HEK293T (cell line): Measurements from ENCODE around the gene ARHGAP10.

ENCODE experiments used
- ARNT ChIP-seq: fragments of 450-650 bp; IDR thresholded peaks from 2 replicates; pipeline ENCODE4 v1.6.1; 2017; ENCODE audit warnings: mild to moderate bottlenecking
- FOXA1 ChIP-seq: fragments of 450-650 bp; IDR thresholded peaks from 2 replicates; pipeline ENCODE4 v1.6.1; 2016; ENCODE audit warnings: mild to moderate bottlenecking
- FOXK2 ChIP-seq: fragments of 450-650 bp; IDR thresholded peaks from 2 replicates; pipeline ENCODE4 v1.6.1; 2016; ENCODE audit warnings: mild to moderate bottlenecking
- FOXM1 ChIP-seq: fragments of 450-650 bp; IDR thresholded peaks from 2 replicates; pipeline ENCODE4 v1.6.1; 2017; ENCODE audit warnings: mild to moderate bottlenecking, borderline replicate concordance
- HDGF ChIP-seq: fragments of 450-650 bp; IDR thresholded peaks from 2 replicates; pipeline ENCODE4 v1.6.1; 2017; ENCODE audit warnings: antibody characterized with exemption, borderline replicate concordance
- LEF1 ChIP-seq: fragments of 450-650 bp; IDR thresholded peaks from 2 replicates; pipeline ENCODE4 v1.6.1; 2017; ENCODE audit warnings: mild to moderate bottlenecking, borderline replicate concordance
- NFRKB ChIP-seq: fragments of 450-650 bp; IDR thresholded peaks from 2 replicates; pipeline ENCODE4 v1.6.1; 2016; ENCODE audit warnings: mild to moderate bottlenecking, moderate library complexity
- PKNOX1 ChIP-seq: fragments of 450-650 bp; IDR thresholded peaks from 2 replicates; pipeline ENCODE4 v1.6.1; 2016
- SP1 ChIP-seq: fragments of 450-650 bp; IDR thresholded peaks from 2 replicates; pipeline ENCODE4 v1.6.1; 2017
- SUZ12 ChIP-seq: fragments of 450-650 bp; IDR thresholded peaks from 2 replicates; pipeline ENCODE4 v1.6.1; 2016; ENCODE audit warnings: mild to moderate bottlenecking
- TARDBP ChIP-seq: fragments of 450-650 bp; IDR thresholded peaks from 2 replicates; pipeline ENCODE4 v1.6.1; 2016
- ZNF384 ChIP-seq: fragments of 450-650 bp; IDR thresholded peaks from 2 replicates; pipeline ENCODE4 v1.6.1; 2016

- no peak for TF ChIP-seq SUZ12
- TF ChIP-seq SP1 = no peak
- TF ChIP-seq FOXM1 = no peak
- no peak for TF ChIP-seq PKNOX1
- no peak for TF ChIP-seq LEF1
- TF ChIP-seq ARNT = no peak
- TF ChIP-seq NFRKB = no peak
- no peak for TF ChIP-seq FOXA1
- no peak for TF ChIP-seq TARDBP
- TF ChIP-seq FOXK2 = no peak
- no peak for TF ChIP-seq ZNF384
- no peak for TF ChIP-seq HDGF
These were observed 97.7 kb downstream of the ARHGAP10 start for GRCh38 chr4:147829401-147830101.
